SK-N-MC (cell line): ENCODE measurements around the gene HSD3B7.

ENCODE experiments used
- EZH2 ChIP-seq: fragments of 200-600 bp; sonication (generic); IDR thresholded peaks from one replicate; pipeline ENCODE4 v1.6.1; 2017; ENCODE audit warnings: antibody characterized with exemption
- POLR2AphosphoS5 ChIP-seq: IDR thresholded peaks from 2 replicates; pipeline ENCODE4 v1.6.1; 2012; ENCODE audit warnings: mild to moderate bottlenecking, low read depth, low read length, borderline replicate concordance

DNA sequence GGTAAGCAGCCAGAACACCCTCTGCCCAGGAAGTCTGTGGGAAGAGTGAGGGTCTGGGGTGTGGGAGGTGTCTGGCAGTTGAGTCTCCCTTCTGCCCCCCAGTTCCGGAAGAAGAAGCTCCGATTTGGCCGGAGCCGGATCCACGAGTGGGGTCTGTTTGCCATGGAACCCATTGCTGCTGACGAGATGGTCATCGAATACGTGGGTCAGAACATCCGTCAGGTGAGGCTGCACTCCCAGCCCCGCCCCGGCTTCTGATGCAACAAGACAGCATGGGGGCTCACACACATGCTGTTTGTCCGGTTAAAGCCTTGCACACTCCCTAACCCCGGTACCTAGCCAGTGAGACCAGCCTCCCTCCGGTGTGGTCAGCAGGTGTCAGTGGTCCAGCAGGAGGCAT, 4.0 kb upstream of the HSD3B7 start:
- TF ChIP-seq EZH2 (no peak), POLR2AphosphoS5 (no peak)
